ENCODE measurements around the gene CPSF4L. TPM values are rescaled to one million over a fixed set of nuclear protein-coding genes. Genes with fewer than 3 reads are reported as not detected.

Gene CPSF4L
- total and polyA plus RNA-seq, 2 of the 13 experiments (the other 11 are each of a cell fraction or from before 2014, with no cell fraction given): 0.73 to 1.6 TPM

- no peak; the same call in 1 of the 2 replicates for TF ChIP-seq PRDM15 (CRISPR knock-in tag; IDR thresholded peaks at IDR 0.05)
- no peak for TF ChIP-seq FOXM1 (CRISPR knock-in tag; IDR thresholded peaks at IDR 0.05)
- TF ChIP-seq ZMAT5 (CRISPR knock-in tag; IDR thresholded peaks at IDR 0.05; ENCODE audit: borderline replicate concordance, low read depth): no peak
- no peak for TF ChIP-seq FIP1L1 (IDR thresholded peaks at IDR 0.05; ENCODE audit: borderline replicate concordance, insufficient read depth, low read depth, low read length)
- no peak for TF ChIP-seq CREB1 (IDR thresholded peaks at IDR 0.05)
- TF ChIP-seq CREB1 (CRISPR knock-in tag; IDR thresholded peaks at IDR 0.05): peak; percentile 69
- TF ChIP-seq ZNF75D (CRISPR knock-in tag; IDR thresholded peaks at IDR 0.05; ENCODE audit: borderline replicate concordance): no peak
- peak; percentile 73 for TF ChIP-seq KAT8 (CRISPR knock-in tag; IDR thresholded peaks at IDR 0.05)
- TF ChIP-seq ZNF275 (CRISPR knock-in tag; IDR thresholded peaks at IDR 0.05; ENCODE audit: borderline replicate concordance): no peak; the same call in 1 of the 2 replicates
- peak; percentile 85 for TF ChIP-seq MEF2D (CRISPR knock-in tag; IDR thresholded peaks at IDR 0.05)
- TF ChIP-seq ZFAT (CRISPR knock-in tag; conservative IDR thresholded peaks at IDR 0.05): no peak
- TF ChIP-seq HMGXB3 (CRISPR knock-in tag; IDR thresholded peaks at IDR 0.05; ENCODE audit: borderline replicate concordance): no peak
- peak; percentile 97 for TF ChIP-seq ZNF746 (CRISPR knock-in tag; IDR thresholded peaks at IDR 0.05)
- peak; percentile 34; the same call in 1 of the 2 replicates for TF ChIP-seq ZNF263 (CRISPR knock-in tag; IDR thresholded peaks at IDR 0.05)
- peak; percentile 39; the same call in 1 of the 2 replicates for TF ChIP-seq ETV5 (CRISPR knock-in tag; IDR thresholded peaks at IDR 0.05; ENCODE audit: borderline replicate concordance)
- no peak for TF ChIP-seq ZBTB37 (CRISPR knock-in tag; IDR thresholded peaks at IDR 0.05)
- peak; percentile 33; the same call in 1 of the 2 replicates for TF ChIP-seq ESRRA (CRISPR knock-in tag; IDR thresholded peaks at IDR 0.05; ENCODE audit: low read depth)
- TF ChIP-seq ZNF691 (CRISPR knock-in tag; IDR thresholded peaks at IDR 0.05; ENCODE audit: borderline replicate concordance, low read depth): peak; percentile 51; the same call in 1 of the 2 replicates
Measured at GRCh38 chr17:73272906-73273218, 11.2 kb upstream of the CPSF4L start (continued).

Data from HepG2 (cell line).